Astrocyte (in vitro differentiated cells and primary cell): ENCODE data around the gene HYAL4.

Source experiments
- CTCF ChIP-seq: IDR thresholded peaks from 2 replicates; pipeline ENCODE4 v1.5.1; 2011; ENCODE audit warnings: low read depth, mild to moderate bottlenecking, inconsistent platforms, low read length, moderate library complexity; ENCODE audit not compliant: insufficient read depth
- EZH2 ChIP-seq: IDR thresholded peaks from 2 replicates; pipeline ENCODE4 v1.6.1; 2012; ENCODE audit warnings: mild to moderate bottlenecking, low read length, inconsistent platforms; ENCODE audit not compliant: insufficient read depth

- no peak for TF ChIP-seq CTCF
- TF ChIP-seq EZH2: no peak
Observed at GRCh38 chr7:123864966-123865365, 20.0 kb downstream of the HYAL4 start.
